GM12878 (cell line): ENCODE measurements around the gene IRF4. TPM values are rescaled to one million over a fixed set of nuclear protein-coding genes. Genes with fewer than 3 reads are reported as not detected.

Source experiments
- ATAC-seq: fragments of 200-7000 bp; cut with Tn5 transposase; 3 replicates; pipeline ENCODE4 v1.9.1; 2020; ENCODE audit warnings: mild to moderate bottlenecking, moderate library complexity
- BruUV-seq: library from RNA; stranded (reverse); fragments of 400-500 nt; replicated peaks from 2 replicates; lab custom pipeline; 2021; lab: Mats Ljungman, UMichigan
- CTCF ChIA-PET: fragments of 300-600 bp; sonication (Branson Sonifier 250); formaldehyde crosslinking; extraction: SDS; loops from one replicate; lab custom pipeline; 2021; ENCODE audit warnings: inconsistent platforms; lab: Yijun Ruan, JAX
- POLR2A ChIA-PET: fragments of 350-600 bp; formaldehyde crosslinking; extraction: SDS; loops from one replicate; lab custom pipeline; 2021; ENCODE audit warnings: inconsistent platforms; lab: Charles Lee
- RAD21 ChIA-PET: fragments of 300-600 bp; sonication (Branson Sonifier 250); formaldehyde crosslinking; loops from one replicate; lab custom pipeline; 2023; ENCODE audit warnings: antibody characterized with exemption; ENCODE audit not compliant: unreplicated experiment; lab: Charles Lee
- SMC1A ChIA-PET: fragments of 300-600 bp; sonication (Branson Sonifier 250); formaldehyde crosslinking; loops from one replicate; lab custom pipeline; 2023; ENCODE audit not compliant: unreplicated experiment, uncharacterized antibody; lab: Charles Lee
- DNase-seq: peaks from one replicate; pipeline ENCODE4 v3.0.0-alpha.2; 2011; ENCODE audit warnings: low read depth, low spot score
- FAIRE-seq: peaks from 3 replicates; lab custom pipeline; 2011; peaks lifted over from hg19 to GRCh38; lab: Jason Lieb, UNC
- H2AFZ ChIP-seq: 2 replicates; pipeline ENCODE4 v1.6.0; 2011; ENCODE audit warnings: low read depth, low read length, control low read depth; ENCODE audit not compliant: control insufficient read depth
- H3K27ac ChIP-seq: 2 replicates; pipeline ENCODE4 v1.5.1; 2011; ENCODE audit warnings: control low read depth; ENCODE audit not compliant: control insufficient read depth, insufficient read depth
- H3K27me3 ChIP-seq, 2 experiments: replicated peaks in 1 of 2; 2 replicates each; pipeline versions ENCODE4 v1.6.0 to v1.6.1; 2011; ENCODE audit warnings: low read length in 1 of 2; ENCODE audit not compliant: control insufficient read depth in 2 of 2, insufficient read depth in 2 of 2
- H3K36me3 ChIP-seq, 2 experiments: 2 replicates each; pipeline ENCODE4 v1.5.1; 2011; ENCODE audit warnings: low read length in 1 of 2; ENCODE audit not compliant: control insufficient read depth in 2 of 2, insufficient read depth in 2 of 2
- H3K4me1 ChIP-seq: 2 replicates; pipeline ENCODE4 v1.6.1; 2011; ENCODE audit warnings: mild to moderate bottlenecking, low read length, moderate library complexity, mixed read lengths; ENCODE audit not compliant: control insufficient read depth, insufficient read depth
- H3K4me2 ChIP-seq: 2 replicates; pipeline ENCODE4 v1.6.0; 2011; ENCODE audit warnings: control low read depth; ENCODE audit not compliant: control insufficient read depth, insufficient read depth
- H3K4me3 ChIP-seq: fragments of 200-600 bp; sonication (generic); 2 replicates; pipeline ENCODE4 v1.5.1; 2016
- H3K79me2 ChIP-seq: 2 replicates; pipeline ENCODE4 v1.6.0; 2011; ENCODE audit warnings: low read length; ENCODE audit not compliant: control insufficient read depth, insufficient read depth
- H3K9ac ChIP-seq: 2 replicates; pipeline ENCODE4 v1.8.0; 2011; ENCODE audit warnings: low read length, control low read depth, mixed read lengths; ENCODE audit not compliant: control insufficient read depth, insufficient read depth
- H3K9me3 ChIP-seq: replicated peaks from 3 replicates; pipeline ENCODE4 v1.5.1; 2011; ENCODE audit warnings: mild to moderate bottlenecking, low read length; ENCODE audit not compliant: control insufficient read depth, insufficient read depth
- H4K20me1 ChIP-seq: 2 replicates; pipeline ENCODE4 v1.6.0; 2011; ENCODE audit not compliant: control insufficient read depth, insufficient read depth
- CHD4 ChIP-seq: fragments of 200-600 bp; sonication (generic); IDR thresholded peaks from 2 replicates; pipeline ENCODE4 v1.6.1; 2016; ENCODE audit warnings: mild to moderate bottlenecking
- HDAC6 ChIP-seq: fragments of 200-600 bp; sonication (generic); IDR thresholded peaks from one replicate; pipeline ENCODE4 v1.8.0; 2017; ENCODE audit warnings: antibody characterized with exemption; ENCODE audit not compliant: unreplicated experiment
- MEF2B ChIP-seq: fragments of 450-650 bp; IDR thresholded peaks from 2 replicates; pipeline ENCODE4 v1.6.1; 2018; ENCODE audit warnings: mild to moderate bottlenecking, moderate library complexity; ENCODE audit not compliant: partially characterized antibody, poor library complexity, severe bottlenecking
- NFYA ChIP-seq: IDR thresholded peaks from 2 replicates; pipeline ENCODE4 v1.6.1; 2011; ENCODE audit warnings: low read depth, mild to moderate bottlenecking, low read length, improper control_type of control experiment, borderline replicate concordance
- NFYB ChIP-seq: IDR thresholded peaks from 2 replicates; pipeline ENCODE4 v1.6.1; 2011; ENCODE audit warnings: low read depth, mild to moderate bottlenecking, low read length, improper control_type of control experiment, moderate library complexity; ENCODE audit not compliant: insufficient read depth
- RAD51 ChIP-seq: fragments of 450-650 bp; IDR thresholded peaks from 2 replicates; pipeline ENCODE4 v1.6.1; 2016; ENCODE audit warnings: moderate library complexity, mild to moderate bottlenecking, inconsistent platforms
- SPI1 ChIP-seq: IDR thresholded peaks from 2 replicates; pipeline ENCODE4 v1.6.1; 2011; ENCODE audit warnings: low read depth, mild to moderate bottlenecking, low read length, moderate library complexity, borderline replicate concordance; ENCODE audit not compliant: insufficient read depth
- STAT1 ChIP-seq: fragments of 450-650 bp; conservative IDR thresholded peaks from 2 replicates; pipeline ENCODE4 v1.6.1; 2014; ENCODE audit warnings: antibody characterized with exemption, mild to moderate bottlenecking
- SUZ12 ChIP-seq: fragments of 200-600 bp; sonication (generic); IDR thresholded peaks from one replicate; pipeline ENCODE4 v1.6.1; 2018; ENCODE audit warnings: antibody characterized with exemption, mild to moderate bottlenecking; ENCODE audit not compliant: unreplicated experiment
- USF1 ChIP-seq: IDR thresholded peaks from 2 replicates; pipeline ENCODE4 v1.6.1; 2011; ENCODE audit warnings: borderline replicate concordance, low read depth, mild to moderate bottlenecking, moderate library complexity, mixed read lengths, low read length; ENCODE audit not compliant: insufficient read depth; ENCODE audit errors: extremely low read length
- YY1 ChIP-seq: IDR thresholded peaks from 2 replicates; pipeline ENCODE4 v1.6.1; 2011; ENCODE audit warnings: low read depth, mild to moderate bottlenecking, low read length
- ZSCAN29 ChIP-seq: fragments of 450-650 bp; IDR thresholded peaks from 2 replicates; pipeline ENCODE4 v1.6.1; 2017; ENCODE audit warnings: mild to moderate bottlenecking, moderate library complexity
- WGBS: methylation state at CpG from one replicate; pipeline ENCODE4 v1.1.6; 2016; ENCODE audit warnings: low lambda C conversion rate; ENCODE audit not compliant: insufficient replicate concordance, insufficient coverage; ENCODE audit errors: missing lambda C conversion rate; 5-methylcytosine and 5-hydroxymethylcytosine counted together
- in situ Hi-C: fragments of 300-500 bp; cut with MboI; formaldehyde crosslinking; loops from 9 replicates; pipeline ENCODE4 v1.14.3; 2018; ENCODE audit warnings: mixed read lengths
- intact Hi-C: fragments of 100-400 bp; cut with micrococcal nuclease; formaldehyde crosslinking; loops from one replicate; pipeline ENCODE4 v1.14.2; 2022; ENCODE audit not compliant: unreplicated experiment
- polyA plus RNA-seq, 11 experiments: library from polyadenylated mRNA; depleted of rRNA in 4 of 11; unstranded in 6 of 11; stranded (reverse) in 5 of 11; fragments of >200 nt; fragmentation: Nextera tagmentation in 4 of 11; fragmentation: Illumina TruSeq in 1 of 11; extraction: Ambion mirVana in 4 of 11; extraction: Trizol in 1 of 11; gene quantifications; 1 replicate in 1 of 11; 2 replicates in 10 of 11; pipeline versions ENCODE4 v1.2.1 to v1.2.3, GENCODE V29; 2011 to 2016; ENCODE audit warnings: inconsistent platforms in 2 of 11, missing spikeins in 2 of 11, low read depth in 1 of 11
- total RNA-seq, 4 experiments: library from RNA; depleted of rRNA in 3 of 4; stranded (reverse); fragments of >200 nt in 3 of 4; fragmentation: Illumina TruSeq in 1 of 4; extraction: Trizol in 1 of 4; gene quantifications; 2 replicates each; pipeline versions ENCODE4 v1.2.1 to v1.2.3, GENCODE V29; 2013 to 2021
- TF ChIP-seq, protein P1 (sequence below): IDR thresholded peaks from 2 replicates; pipeline ENCODE4 v1.6.1; 2012; ENCODE audit warnings: low read length, inconsistent platforms
- TF ChIP-seq, protein P2 (sequence below): IDR thresholded peaks from 2 replicates; pipeline ENCODE4 v1.6.1; 2011; ENCODE audit warnings: mild to moderate bottlenecking, low read depth, low read length, moderate library complexity; ENCODE audit not compliant: insufficient replicate concordance
- TF ChIP-seq, protein P3 (sequence below): IDR thresholded peaks from 2 replicates; pipeline ENCODE4 v1.6.1; 2012; ENCODE audit warnings: low read depth, low read length, improper control_type of control experiment

The IRF4 gene
- total and polyA plus RNA-seq, 10 of the 15 experiments (the other 5 are each of a cell fraction or from before 2014, with no cell fraction given) = 50.0 to 495 (median 257) TPM

GRCh38 chr6:444653-445275, 53.2 kb downstream of the IRF4 start (continued):
- TF ChIP-seq USF1 = no peak
- TF ChIP-seq MEF2B = no peak
- TF ChIP-seq NFYB = no peak

DNA sequence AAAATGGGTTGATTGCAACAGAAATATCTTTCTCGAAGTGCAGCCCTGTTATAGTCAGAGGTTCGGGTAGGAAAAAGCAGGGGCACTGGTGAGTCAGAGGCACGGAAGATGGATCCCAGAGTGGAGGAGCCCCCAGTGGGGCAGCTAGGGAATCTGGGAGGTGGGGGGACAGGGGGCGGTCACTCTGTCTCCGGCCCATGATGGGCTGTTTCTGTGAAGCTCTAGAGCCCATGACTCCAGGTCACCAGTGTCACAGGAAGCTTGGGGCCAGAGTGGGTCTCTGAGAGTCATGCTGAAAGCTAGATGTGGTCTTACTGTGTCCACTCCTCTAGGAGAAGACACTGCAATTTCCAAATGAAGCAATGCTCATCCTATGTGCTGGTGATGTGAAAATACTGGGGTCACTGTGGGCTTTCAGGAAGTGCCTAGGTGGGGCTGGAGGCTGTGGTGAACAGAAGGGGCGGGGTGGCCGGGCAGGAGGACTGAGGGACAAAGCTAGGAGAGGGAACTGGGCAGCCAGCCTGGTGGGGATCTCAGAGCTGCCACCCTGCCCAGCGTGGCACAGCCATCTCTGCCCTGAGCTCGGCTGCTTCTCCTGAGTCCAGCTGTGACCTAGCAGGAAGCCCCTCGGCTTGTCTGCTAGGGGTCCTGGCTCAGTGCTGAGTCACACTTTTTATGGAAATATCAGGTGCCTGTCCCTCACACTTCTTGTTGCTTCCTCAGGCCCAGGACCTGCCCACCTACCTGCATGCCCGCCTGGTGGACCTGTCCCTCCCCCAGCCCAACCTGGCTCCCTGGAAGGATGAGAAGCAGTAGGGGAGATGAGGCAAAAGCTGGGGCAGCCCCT, 54.2 kb downstream of the IRF4 start:
- no peak for ATAC-seq
- DNase-seq = no peak
- Histone ChIP-seq H3K27me3 (no peaks in the 10 kb centered on the region), H3K27ac (no peak overlapping the region), H3K79me2 (no peaks in the 10 kb centered on the region), H3K9ac (no peak overlapping the region), H3K36me3 (no peaks in the 10 kb centered on the region), H3K4me3 (no peak overlapping the region), H3K4me1 (peaks cover 10% of the 10 kb centered on the region; the same call in 1 of the 2 replicates), H2AFZ (no peak overlapping the region), H3K4me2 (no peak overlapping the region), H3K9me3 (no peaks in the 10 kb centered on the region; the same call in 2 of the 3 replicates), H4K20me1 (no peaks in the 10 kb centered on the region)
- ChIA-PET SMC1A (no interaction called here), POLR2A (no interaction called here), CTCF (interaction anchor here (0.7 kb wide), 1 partner anchor 56 kb away, joined by 3 read pairs; no protein-coding TSS in a partner anchor), RAD21 (interaction anchor here (1.1 to 1.8 kb wide), 2 partner anchors 11 to 53 kb away, joined by 3 to 8 read pairs; no protein-coding TSS in a partner anchor)
- in situ Hi-C loops (no loop called here), intact Hi-C loops (no loop called here)
- no peak for FAIRE-seq
- BruUV-seq = no TSS peak
- WGBS = 46% methylated on average over 11 of the region's 11 CpGs
- TF ChIP-seq, protein P1, sequence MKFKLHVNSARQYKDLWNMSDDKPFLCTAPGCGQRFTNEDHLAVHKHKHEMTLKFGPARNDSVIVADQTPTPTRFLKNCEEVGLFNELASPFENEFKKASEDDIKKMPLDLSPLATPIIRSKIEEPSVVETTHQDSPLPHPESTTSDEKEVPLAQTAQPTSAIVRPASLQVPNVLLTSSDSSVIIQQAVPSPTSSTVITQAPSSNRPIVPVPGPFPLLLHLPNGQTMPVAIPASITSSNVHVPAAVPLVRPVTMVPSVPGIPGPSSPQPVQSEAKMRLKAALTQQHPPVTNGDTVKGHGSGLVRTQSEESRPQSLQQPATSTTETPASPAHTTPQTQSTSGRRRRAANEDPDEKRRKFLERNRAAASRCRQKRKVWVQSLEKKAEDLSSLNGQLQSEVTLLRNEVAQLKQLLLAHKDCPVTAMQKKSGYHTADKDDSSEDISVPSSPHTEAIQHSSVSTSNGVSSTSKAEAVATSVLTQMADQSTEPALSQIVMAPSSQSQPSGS = no peak
- TF ChIP-seq SUZ12 (no peak), MEF2B (no peak), RAD51 (no peak), YY1 (no peak), NFYA (no peak), SPI1 (no peak), STAT1 (no peak), CHD4 (no peak), HDAC6 (no peak), ZSCAN29 (no peak)
- TF ChIP-seq, protein P2, sequence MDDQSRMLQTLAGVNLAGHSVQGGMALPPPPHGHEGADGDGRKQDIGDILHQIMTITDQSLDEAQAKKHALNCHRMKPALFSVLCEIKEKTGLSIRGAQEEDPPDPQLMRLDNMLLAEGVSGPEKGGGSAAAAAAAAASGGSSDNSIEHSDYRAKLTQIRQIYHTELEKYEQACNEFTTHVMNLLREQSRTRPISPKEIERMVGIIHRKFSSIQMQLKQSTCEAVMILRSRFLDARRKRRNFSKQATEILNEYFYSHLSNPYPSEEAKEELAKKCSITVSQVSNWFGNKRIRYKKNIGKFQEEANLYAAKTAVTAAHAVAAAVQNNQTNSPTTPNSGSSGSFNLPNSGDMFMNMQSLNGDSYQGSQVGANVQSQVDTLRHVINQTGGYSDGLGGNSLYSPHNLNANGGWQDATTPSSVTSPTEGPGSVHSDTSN = no peak
- TF ChIP-seq, protein P3, sequence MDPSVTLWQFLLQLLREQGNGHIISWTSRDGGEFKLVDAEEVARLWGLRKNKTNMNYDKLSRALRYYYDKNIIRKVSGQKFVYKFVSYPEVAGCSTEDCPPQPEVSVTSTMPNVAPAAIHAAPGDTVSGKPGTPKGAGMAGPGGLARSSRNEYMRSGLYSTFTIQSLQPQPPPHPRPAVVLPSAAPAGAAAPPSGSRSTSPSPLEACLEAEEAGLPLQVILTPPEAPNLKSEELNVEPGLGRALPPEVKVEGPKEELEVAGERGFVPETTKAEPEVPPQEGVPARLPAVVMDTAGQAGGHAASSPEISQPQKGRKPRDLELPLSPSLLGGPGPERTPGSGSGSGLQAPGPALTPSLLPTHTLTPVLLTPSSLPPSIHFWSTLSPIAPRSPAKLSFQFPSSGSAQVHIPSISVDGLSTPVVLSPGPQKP = no peak
